PC-3 (cell line): ENCODE results near the gene NPAS2. TPM values are rescaled to one million over a fixed set of nuclear protein-coding genes. Genes with fewer than 3 reads are reported as not detected.

Experiments
- ATAC-seq: fragments of 200-7000 bp; cut with Tn5 transposase; 2 replicates; pipeline ENCODE4 v1.9.1; 2020; ENCODE audit warnings: mild to moderate bottlenecking, moderate library complexity
- BruUV-seq: library from RNA; stranded (reverse); fragments of 400-500 nt; replicated peaks from 2 replicates; lab custom pipeline; 2021; lab: Mats Ljungman, UMichigan
- CTCF ChIA-PET: fragments of 300-600 bp; sonication (Branson Sonifier 250); formaldehyde crosslinking; loops from one replicate; lab custom pipeline; 2022; ENCODE audit warnings: antibody characterized with exemption; lab: Charles Lee
- POLR2A ChIA-PET: fragments of 300-600 bp; sonication (Branson Sonifier 250); formaldehyde crosslinking; loops from one replicate; lab custom pipeline; 2022; ENCODE audit warnings: antibody characterized with exemption; ENCODE audit not compliant: unreplicated experiment; lab: Charles Lee
- DNase-seq: peaks from one replicate; pipeline ENCODE4 v3.0.0-alpha.2; 2015
- H2AFZ ChIP-seq: fragments of 300-600 bp; sonication (generic); 2 replicates; pipeline ENCODE4 v1.6.0; 2016; ENCODE audit warnings: antibody characterized with exemption, low read length
- H3F3A ChIP-seq: fragments of 300-600 bp; sonication (generic); one replicate; pipeline ENCODE4 v1.6.0; 2017; ENCODE audit warnings: antibody characterized with exemption, low read length, control low read depth, mild to moderate bottlenecking; ENCODE audit not compliant: unreplicated experiment
- H3K27ac ChIP-seq: fragments of 300-600 bp; sonication (generic); 2 replicates; pipeline ENCODE4 v1.5.1; 2016; ENCODE audit warnings: mild to moderate bottlenecking, low read length
- H3K27me3 ChIP-seq: fragments of 300-600 bp; sonication (generic); 2 replicates; pipeline ENCODE4 v1.6.1; 2016; ENCODE audit warnings: low read length, mixed read lengths
- H3K36me3 ChIP-seq: fragments of 300-600 bp; sonication (generic); 2 replicates; pipeline ENCODE4 v1.6.1; 2016; ENCODE audit warnings: low read depth, mixed run types, low read length, mixed read lengths
- H3K4me1 ChIP-seq: fragments of 300-600 bp; sonication (generic); 2 replicates; pipeline ENCODE4 v1.5.1; 2016; ENCODE audit warnings: low read length; ENCODE audit not compliant: insufficient read depth
- H3K4me2 ChIP-seq: fragments of 300-600 bp; sonication (generic); 2 replicates; pipeline ENCODE4 v1.6.0; 2016; ENCODE audit warnings: low read length
- H3K4me3 ChIP-seq: fragments of 300-600 bp; sonication (generic); 2 replicates; pipeline ENCODE4 v1.5.1; 2016; ENCODE audit warnings: mild to moderate bottlenecking, low read length, mixed read lengths
- H3K79me2 ChIP-seq: fragments of 300-600 bp; sonication (generic); 2 replicates; pipeline ENCODE4 v1.6.1; 2017; ENCODE audit warnings: low read length, mixed read lengths
- H3K9ac ChIP-seq: fragments of 300-600 bp; sonication (generic); 2 replicates; pipeline ENCODE4 v1.6.0; 2016; ENCODE audit warnings: mild to moderate bottlenecking, low read length
- H3K9me2 ChIP-seq: fragments of 300-600 bp; sonication (generic); replicated peaks from 2 replicates; pipeline ENCODE4 v1.6.1; 2016; ENCODE audit warnings: mixed run types, low read length, mixed read lengths
- H3K9me3 ChIP-seq: fragments of 300-600 bp; sonication (generic); 2 replicates; pipeline ENCODE4 v1.6.1; 2016; ENCODE audit warnings: low read length, mixed read lengths
- H4K20me1 ChIP-seq: fragments of 300-600 bp; sonication (generic); 2 replicates; pipeline ENCODE4 v1.6.1; 2016; ENCODE audit warnings: low read length, mixed read lengths
- EZH2 ChIP-seq: fragments of 300-600 bp; sonication (generic); IDR thresholded peaks from one replicate; pipeline ENCODE4 v1.6.1; 2017; ENCODE audit warnings: antibody characterized with exemption, mild to moderate bottlenecking, low read length; ENCODE audit not compliant: unreplicated experiment
- EZH2phosphoT487 ChIP-seq: fragments of 300-600 bp; sonication (generic); IDR thresholded peaks from 2 replicates; pipeline ENCODE4 v1.6.1; 2018; ENCODE audit warnings: mild to moderate bottlenecking, antibody characterized with exemption, low read length, borderline replicate concordance
- intact Hi-C: fragments of 100-400 bp; cut with micrococcal nuclease; formaldehyde crosslinking; loops from 2 replicates; pipeline ENCODE4 v1.9.0; 2023
- total RNA-seq: library from RNA; depleted of rRNA; stranded (reverse); fragments of >200 nt; gene quantifications from 2 replicates; pipeline ENCODE4 v1.2.3, GENCODE V29; 2014
- TF ChIP-seq, protein P1 (sequence below): fragments of 300-600 bp; sonication (generic); conservative IDR thresholded peaks from 2 replicates; pipeline ENCODE4 v1.5.1; 2017; ENCODE audit warnings: antibody characterized with exemption, low read depth, mild to moderate bottlenecking, low read length

The NPAS2 gene
- total RNA-seq, 1 experiment from 2014 or later = 55.4 TPM

DNA sequence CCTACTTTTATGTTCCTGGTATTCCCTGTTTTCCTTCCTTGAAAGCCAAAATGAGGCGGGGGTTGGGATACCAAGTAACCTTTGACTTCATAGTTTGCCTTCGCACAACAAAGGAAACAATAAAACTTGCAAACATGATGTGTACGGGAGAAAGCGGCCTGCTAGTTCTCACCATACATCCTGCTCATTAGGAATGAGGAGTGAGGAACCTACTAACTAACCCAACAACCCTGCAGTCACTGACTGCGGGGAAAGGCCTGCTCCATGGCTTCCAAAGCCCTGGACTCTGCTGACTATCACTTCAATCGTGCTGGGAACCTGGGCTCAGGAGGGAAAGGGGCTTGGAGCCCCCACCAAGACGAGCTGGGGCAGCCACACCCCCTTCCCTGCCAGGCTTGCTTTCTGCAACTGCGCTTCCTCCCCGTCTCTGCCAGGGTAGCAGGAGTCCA, 206.3 kb downstream of the NPAS2 start:
- ChIA-PET POLR2A (no interaction called here), CTCF (no interaction called here)
- Histone ChIP-seq H3K36me3 (peaks cover 35% of the 10 kb centered on the region), H2AFZ (no peak overlapping the region), H3K9ac (no peak overlapping the region), H3F3A (no peaks in the 10 kb centered on the region), H3K27me3 (no peaks in the 10 kb centered on the region), H3K9me2 (no peaks in the 10 kb centered on the region), H3K4me3 (no peak overlapping the region), H3K4me1 (no peaks in the 10 kb centered on the region), H3K9me3 (no peaks in the 10 kb centered on the region), H3K4me2 (no peak overlapping the region), H3K79me2 (no peaks in the 10 kb centered on the region), H4K20me1 (no peaks in the 10 kb centered on the region), H3K27ac (no peak overlapping the region)
- no TSS peak for BruUV-seq
- intact Hi-C loops = no loop called here
- no peak for DNase-seq
- TF ChIP-seq EZH2 = no peak
- TF ChIP-seq, protein P1, sequence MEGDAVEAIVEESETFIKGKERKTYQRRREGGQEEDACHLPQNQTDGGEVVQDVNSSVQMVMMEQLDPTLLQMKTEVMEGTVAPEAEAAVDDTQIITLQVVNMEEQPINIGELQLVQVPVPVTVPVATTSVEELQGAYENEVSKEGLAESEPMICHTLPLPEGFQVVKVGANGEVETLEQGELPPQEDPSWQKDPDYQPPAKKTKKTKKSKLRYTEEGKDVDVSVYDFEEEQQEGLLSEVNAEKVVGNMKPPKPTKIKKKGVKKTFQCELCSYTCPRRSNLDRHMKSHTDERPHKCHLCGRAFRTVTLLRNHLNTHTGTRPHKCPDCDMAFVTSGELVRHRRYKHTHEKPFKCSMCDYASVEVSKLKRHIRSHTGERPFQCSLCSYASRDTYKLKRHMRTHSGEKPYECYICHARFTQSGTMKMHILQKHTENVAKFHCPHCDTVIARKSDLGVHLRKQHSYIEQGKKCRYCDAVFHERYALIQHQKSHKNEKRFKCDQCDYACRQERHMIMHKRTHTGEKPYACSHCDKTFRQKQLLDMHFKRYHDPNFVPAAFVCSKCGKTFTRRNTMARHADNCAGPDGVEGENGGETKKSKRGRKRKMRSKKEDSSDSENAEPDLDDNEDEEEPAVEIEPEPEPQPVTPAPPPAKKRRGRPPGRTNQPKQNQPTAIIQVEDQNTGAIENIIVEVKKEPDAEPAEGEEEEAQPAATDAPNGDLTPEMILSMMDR = no peak
- no peak for TF ChIP-seq EZH2phosphoT487
- ATAC-seq = no peak

DNA sequence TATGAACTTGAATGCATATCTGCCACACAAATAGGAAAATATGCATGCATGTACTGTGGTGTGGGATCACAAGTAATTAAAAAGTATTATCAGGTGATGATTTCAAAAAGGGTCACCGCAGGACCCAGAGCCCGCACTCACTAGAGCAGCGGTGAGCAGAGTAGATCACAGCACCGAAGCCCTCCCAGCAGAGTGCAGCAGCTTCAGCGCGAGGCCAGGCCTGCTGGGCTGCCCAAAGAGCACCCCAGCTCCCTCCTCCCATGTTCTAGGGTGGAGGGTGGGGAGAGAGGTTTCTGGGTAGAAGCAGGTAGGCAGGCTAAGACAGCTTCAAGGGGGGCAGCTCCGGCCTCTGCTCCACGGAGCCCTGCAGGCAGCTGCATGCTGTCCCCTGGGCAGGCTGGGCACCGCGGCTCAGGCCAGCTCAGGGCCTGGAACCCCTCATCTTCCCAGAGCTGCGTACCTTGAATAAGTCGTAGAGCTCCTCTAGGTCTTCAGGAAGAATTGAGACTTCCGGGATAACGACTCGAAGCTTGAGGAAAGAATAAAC, 207.1 kb downstream of the NPAS2 start:
- CTCF ChIA-PET = interaction anchor here (0.6 kb wide), 1 partner anchor 15 kb away, joined by 3 read pairs; no protein-coding TSS in a partner anchor
- no peak overlapping the region for H3K9ac ChIP-seq
- intact Hi-C loops = no loop called here
- H3K27ac ChIP-seq = no peak overlapping the region
- H3K4me2 ChIP-seq = no peak overlapping the region
- no peaks in the 10 kb centered on the region for H3K79me2 ChIP-seq
- peaks cover 36% of the 10 kb centered on the region for H3K36me3 ChIP-seq
- H4K20me1 ChIP-seq = no peaks in the 10 kb centered on the region
- no peaks in the 10 kb centered on the region for H3K27me3 ChIP-seq
- no peak overlapping the region for H2AFZ ChIP-seq
- H3K9me3 ChIP-seq = no peaks in the 10 kb centered on the region
- no peaks in the 10 kb centered on the region for H3F3A ChIP-seq
- no peak for ATAC-seq
- H3K9me2 ChIP-seq = no peaks in the 10 kb centered on the region
- POLR2A ChIA-PET = no interaction called here
- DNase-seq = no peak
- BruUV-seq = no TSS peak
- no peak for TF ChIP-seq EZH2phosphoT487
- TF ChIP-seq EZH2 = no peak
- TF ChIP-seq, protein P1 = no peak
- H3K4me1 ChIP-seq = no peaks in the 10 kb centered on the region
- no peak overlapping the region for H3K4me3 ChIP-seq

DNA sequence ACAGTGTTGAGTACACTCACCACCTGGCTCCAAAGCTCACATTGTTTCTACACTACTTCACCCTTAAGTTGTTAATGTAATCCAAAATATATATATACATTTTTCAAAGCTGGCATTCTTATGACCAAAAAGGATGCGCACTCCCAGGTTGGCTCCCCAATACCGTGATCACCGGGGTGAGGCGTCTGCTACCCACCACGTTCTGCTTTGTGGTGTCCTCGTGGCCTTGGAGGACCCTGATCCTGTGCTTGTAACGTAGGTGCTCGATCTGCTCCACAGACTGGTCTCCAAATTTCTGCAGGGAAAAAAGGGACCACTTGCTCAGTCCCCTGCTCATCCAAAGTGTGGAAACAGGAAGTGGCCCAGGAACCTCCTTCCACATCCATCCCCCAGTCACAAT, 207.9 kb downstream of the NPAS2 start:
- POLR2A ChIA-PET = no interaction called here
- Histone ChIP-seq H3K4me1 (no peaks in the 10 kb centered on the region), H3K4me2 (no peak overlapping the region), H3K4me3 (no peak overlapping the region), H4K20me1 (no peaks in the 10 kb centered on the region), H3K9me3 (no peaks in the 10 kb centered on the region), H2AFZ (no peak overlapping the region), H3K9me2 (no peaks in the 10 kb centered on the region), H3K27ac (no peak overlapping the region), H3K27me3 (no peaks in the 10 kb centered on the region), H3K79me2 (no peaks in the 10 kb centered on the region), H3K9ac (no peak overlapping the region), H3K36me3 (peaks cover 34% of the 10 kb centered on the region), H3F3A (no peaks in the 10 kb centered on the region)
- CTCF ChIA-PET = no interaction called here
- ATAC-seq (no peak), DNase-seq (no peak)
- TF ChIP-seq EZH2phosphoT487 = no peak
- TF ChIP-seq, protein P1 = no peak
- no peak for TF ChIP-seq EZH2
- intact Hi-C loops = no loop called here
- no TSS peak for BruUV-seq
